ENCODE measurements around the gene PRR5L.
"Not testable (repeated sequence)": the region's sequence is repeated elsewhere in the genome, so short reads cannot be mapped to it uniquely, and the experiment has no call there.

Gene PRR5L

GRCh38 chr11:36281850-36282249 is 14.2 kb upstream of the PRR5L start:
- no peak for DNase-seq

GRCh38 chr11:36282926-36283325 is 13.2 kb upstream of the PRR5L start:
- no peak for DNase-seq

- DNase-seq, result no peak
Measured at GRCh38 chr11:36288442-36289225, 7.5 kb upstream of the PRR5L start.

- peak; percentile 92 for DNase-seq
Measured at GRCh38 chr11:36289226-36289852, 6.7 kb upstream of the PRR5L start, which contains the start of gene COMMD9. Gene COMMD9 (minus strand): TSS chr11:36289424. CDS start chr11:36289412, 12 bp downstream.

- DNase-seq, result no peak
Measured at GRCh38 chr11:36292311-36292722, 3.8 kb upstream of the PRR5L start.

GRCh38 chr11:36296884-36297543 is 926 bp downstream of the PRR5L start:
- DNase-seq, result no peak

- DNase-seq, result no peak
Measured at GRCh38 chr11:36300650-36301049, 4.6 kb downstream of the PRR5L start.

- no peak for DNase-seq
Measured at GRCh38 chr11:36304351-36304750, 8.3 kb downstream of the PRR5L start.

GRCh38 chr11:36305047-36305446 is 9.0 kb downstream of the PRR5L start:
- DNase-seq, result no peak

GRCh38 chr11:36306888-36307287 is 10.8 kb downstream of the PRR5L start:
- DNase-seq, result peak; percentile 13

GRCh38 chr11:36308577-36308976 is 12.5 kb downstream of the PRR5L start:
- DNase-seq, result no peak

GRCh38 chr11:36309779-36310178 is 13.7 kb downstream of the PRR5L start:
- DNase-seq, result no peak

- no peak for DNase-seq
Measured at GRCh38 chr11:36311926-36312595, 16.0 kb downstream of the PRR5L start.

GRCh38 chr11:36312611-36313472 is 16.8 kb downstream of the PRR5L start:
- no peak for DNase-seq

GRCh38 chr11:36313750-36314433 is 17.8 kb downstream of the PRR5L start:
- DNase-seq, result no peak

GRCh38 chr11:36314434-36314767 is 18.3 kb downstream of the PRR5L start:
- DNase-seq, result no peak

- no peak for DNase-seq
Measured at GRCh38 chr11:36316049-36316448, 20.0 kb downstream of the PRR5L start.

- DNase-seq, result no peak
Measured at GRCh38 chr11:36317992-36318391, 21.9 kb downstream of the PRR5L start.

GRCh38 chr11:36324956-36325355 is 28.9 kb downstream of the PRR5L start:
- not testable (repeated sequence) for DNase-seq

GRCh38 chr11:36325403-36325802 is 29.3 kb downstream of the PRR5L start:
- DNase-seq, result not testable (repeated sequence)

- DNase-seq, result no peak
Measured at GRCh38 chr11:36326524-36327419, 30.7 kb downstream of the PRR5L start.

Measured in T-helper 9 cell (primary cell).